22Rv1 (cell line): Measurements from ENCODE around the gene BTN2A1.

Experiments
- H3K27ac ChIP-seq: fragments of 450-650 bp; 2 replicates; pipeline ENCODE4 v1.5.1; 2017
- ZFX ChIP-seq: fragments of 450-650 bp; IDR thresholded peaks from 2 replicates; pipeline ENCODE4 v1.6.1; 2017; ENCODE audit warnings: antibody characterized with exemption, borderline replicate concordance
- TF ChIP-seq, protein P1 (sequence below): fragments of 450-650 bp; IDR thresholded peaks from 2 replicates; pipeline ENCODE4 v1.5.1; 2017; ENCODE audit warnings: mild to moderate bottlenecking

The BTN2A1 gene

DNA sequence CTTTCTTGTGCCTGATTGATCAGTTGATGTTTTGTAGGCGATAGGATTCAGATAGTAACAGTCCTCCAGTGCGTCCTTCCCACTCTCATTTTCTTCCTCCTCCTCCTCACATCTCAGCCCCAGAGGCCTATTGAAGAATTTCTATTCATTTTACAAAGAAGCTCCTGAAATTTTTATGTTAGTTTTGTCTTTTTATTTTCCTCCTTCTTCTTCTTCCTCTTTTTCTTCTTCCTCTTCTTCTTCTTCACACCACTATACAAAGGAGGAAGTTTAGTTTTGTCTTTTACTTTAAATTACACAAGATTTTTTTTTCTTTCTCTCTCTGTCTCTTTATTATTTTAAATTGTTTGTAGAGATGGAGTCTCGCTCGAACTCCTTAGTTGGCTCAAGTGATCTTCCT lies 19.1 kb downstream of the BTN2A1 start:
- TF ChIP-seq, protein P1, sequence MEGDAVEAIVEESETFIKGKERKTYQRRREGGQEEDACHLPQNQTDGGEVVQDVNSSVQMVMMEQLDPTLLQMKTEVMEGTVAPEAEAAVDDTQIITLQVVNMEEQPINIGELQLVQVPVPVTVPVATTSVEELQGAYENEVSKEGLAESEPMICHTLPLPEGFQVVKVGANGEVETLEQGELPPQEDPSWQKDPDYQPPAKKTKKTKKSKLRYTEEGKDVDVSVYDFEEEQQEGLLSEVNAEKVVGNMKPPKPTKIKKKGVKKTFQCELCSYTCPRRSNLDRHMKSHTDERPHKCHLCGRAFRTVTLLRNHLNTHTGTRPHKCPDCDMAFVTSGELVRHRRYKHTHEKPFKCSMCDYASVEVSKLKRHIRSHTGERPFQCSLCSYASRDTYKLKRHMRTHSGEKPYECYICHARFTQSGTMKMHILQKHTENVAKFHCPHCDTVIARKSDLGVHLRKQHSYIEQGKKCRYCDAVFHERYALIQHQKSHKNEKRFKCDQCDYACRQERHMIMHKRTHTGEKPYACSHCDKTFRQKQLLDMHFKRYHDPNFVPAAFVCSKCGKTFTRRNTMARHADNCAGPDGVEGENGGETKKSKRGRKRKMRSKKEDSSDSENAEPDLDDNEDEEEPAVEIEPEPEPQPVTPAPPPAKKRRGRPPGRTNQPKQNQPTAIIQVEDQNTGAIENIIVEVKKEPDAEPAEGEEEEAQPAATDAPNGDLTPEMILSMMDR = no peak
- no peak for TF ChIP-seq ZFX
- no peak overlapping the region for H3K27ac ChIP-seq

DNA sequence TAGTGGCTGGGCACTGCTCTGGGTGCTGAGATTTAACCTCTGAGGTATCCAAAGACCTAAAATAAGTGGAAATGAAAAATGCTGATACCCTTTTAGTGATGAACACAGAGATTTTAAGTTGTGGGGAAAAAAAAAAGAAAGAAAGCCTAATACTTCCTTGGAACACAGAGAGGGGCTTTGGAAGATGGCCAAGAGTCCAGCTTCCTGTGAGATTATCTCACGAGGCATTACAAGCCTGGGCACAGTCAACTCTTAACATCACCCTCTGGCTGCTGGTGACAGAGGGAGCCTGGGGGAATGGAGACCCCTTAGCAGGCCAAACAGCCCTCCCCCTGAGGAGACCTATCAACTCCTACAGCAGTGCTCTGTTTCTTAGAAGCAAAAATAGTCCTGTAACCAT lies 19.7 kb downstream of the BTN2A1 start:
- no peak overlapping the region for H3K27ac ChIP-seq
- no peak for TF ChIP-seq ZFX
- TF ChIP-seq, protein P1 = no peak

DNA sequence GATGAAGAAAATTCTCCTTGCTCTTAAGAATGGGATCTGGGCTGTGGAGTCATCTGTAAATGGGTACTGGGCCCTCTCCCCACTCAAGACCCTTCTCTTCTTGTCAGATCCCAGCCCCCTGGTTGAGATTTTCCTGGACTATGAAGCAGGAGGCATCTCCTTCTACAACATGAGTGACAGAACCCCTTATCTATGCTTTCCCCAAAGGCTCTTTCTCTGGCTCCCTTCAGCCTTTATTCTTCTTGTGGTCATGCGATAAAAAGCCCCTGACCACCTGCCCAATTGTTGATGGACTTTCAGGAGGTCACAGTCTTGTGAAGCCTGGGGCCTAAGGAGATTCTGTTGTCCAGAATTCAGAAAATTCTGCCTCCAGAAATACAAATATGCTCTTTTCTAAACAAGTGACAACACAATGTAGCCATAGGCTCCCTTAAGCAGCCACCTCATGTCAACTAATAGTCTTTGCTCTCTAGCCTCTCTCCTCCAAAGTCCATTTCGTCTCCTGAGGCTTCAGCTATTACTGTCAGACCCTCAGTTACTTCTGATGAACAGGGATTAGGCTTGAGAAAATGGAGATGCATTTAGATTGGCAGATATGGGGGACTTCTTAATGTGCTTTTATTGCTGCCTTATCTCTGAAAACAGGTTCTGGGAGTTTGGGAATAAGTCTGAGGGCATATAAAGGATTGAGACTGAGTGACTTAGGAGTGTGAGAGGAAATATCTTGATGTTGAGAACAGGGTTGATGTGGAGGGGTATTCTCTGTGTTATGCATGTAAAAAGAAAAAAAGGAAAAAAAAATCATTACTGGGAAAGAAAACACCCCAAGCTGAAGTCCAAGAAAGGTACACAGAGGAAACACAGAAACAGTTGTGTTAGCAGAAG lies 20.6 kb downstream of the BTN2A1 start:
- TF ChIP-seq, protein P1 = no peak
- TF ChIP-seq ZFX = no peak
- H3K27ac ChIP-seq = no peak overlapping the region

DNA sequence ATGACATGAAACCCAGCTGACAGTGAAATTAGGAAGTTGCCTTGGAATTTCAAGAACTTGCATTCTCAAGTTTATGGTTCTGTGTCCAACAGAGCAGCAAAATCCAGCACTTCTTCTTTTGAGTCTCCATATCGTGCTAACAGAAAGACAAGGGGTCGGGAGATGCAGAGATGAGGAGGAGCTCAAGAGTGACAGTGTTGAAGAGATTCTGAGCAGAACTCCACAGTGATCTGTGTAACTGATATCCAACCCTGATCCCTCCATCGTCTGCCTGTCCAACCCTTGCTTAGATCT lies 21.2 kb downstream of the BTN2A1 start:
- no peak for TF ChIP-seq ZFX
- TF ChIP-seq, protein P1 = no peak
- no peak overlapping the region for H3K27ac ChIP-seq

DNA sequence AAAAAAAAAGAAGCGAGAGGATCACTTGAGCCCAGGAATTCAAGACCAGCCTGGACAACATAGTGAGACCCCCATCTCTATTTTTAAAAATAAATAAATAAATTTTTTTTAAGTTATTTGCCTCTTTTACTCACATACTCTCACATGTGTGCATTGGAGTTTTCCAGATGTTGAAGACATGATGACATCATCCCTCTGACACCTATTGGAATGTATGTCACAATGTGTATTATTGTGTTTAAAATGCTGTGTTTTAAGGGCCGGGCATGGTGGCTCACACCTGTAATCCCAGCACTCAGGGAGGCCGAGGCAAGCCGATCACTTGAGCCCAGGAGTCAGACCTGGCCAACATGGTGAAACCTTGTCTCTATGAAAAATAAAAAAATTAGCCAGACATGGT lies 24.6 kb downstream of the BTN2A1 start:
- TF ChIP-seq, protein P1 = no peak
- no peak for TF ChIP-seq ZFX
- no peak overlapping the region for H3K27ac ChIP-seq

DNA sequence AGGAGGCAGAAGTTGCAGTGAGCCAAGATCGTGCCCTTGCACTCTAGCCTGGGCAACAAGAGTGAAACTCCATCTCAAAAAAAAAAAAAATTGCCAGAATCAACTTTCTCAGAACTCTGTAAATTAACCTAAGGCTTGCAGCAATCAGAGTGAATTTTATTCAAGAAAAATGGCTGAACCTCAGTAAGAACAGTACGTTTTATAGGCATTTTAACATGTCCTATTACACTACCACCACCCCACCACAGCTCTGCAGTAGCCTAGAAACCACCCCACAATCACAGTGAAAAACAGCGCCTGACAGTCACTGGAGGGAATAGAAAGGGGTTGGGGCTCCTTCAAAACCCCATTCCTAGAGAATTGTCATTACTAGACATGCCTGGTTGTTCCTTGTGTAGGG lies 26.0 kb downstream of the BTN2A1 start:
- TF ChIP-seq, protein P1 = no peak
- no peak for TF ChIP-seq ZFX
- no peak overlapping the region for H3K27ac ChIP-seq

DNA sequence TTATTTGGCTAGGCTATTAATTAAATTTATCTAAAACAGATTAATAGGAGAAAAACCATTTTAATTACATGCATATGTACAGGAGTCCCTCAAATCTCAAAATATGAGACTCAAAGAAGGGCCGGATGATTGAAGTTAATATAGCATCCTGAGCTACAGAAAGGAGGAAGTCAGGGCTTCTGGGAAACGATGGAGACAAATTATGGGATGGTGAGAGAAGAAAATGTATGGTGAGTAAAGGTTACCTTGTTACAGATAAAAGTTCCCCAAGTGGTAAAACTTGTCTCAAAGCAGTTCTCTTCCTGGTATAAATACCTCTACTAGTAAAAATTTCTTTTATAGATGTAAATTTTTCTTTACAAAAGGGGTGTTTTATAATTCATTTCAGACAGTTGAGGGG lies 26.4 kb downstream of the BTN2A1 start:
- H3K27ac ChIP-seq = no peak overlapping the region
- TF ChIP-seq, protein P1 = no peak
- TF ChIP-seq ZFX = no peak
